Amniotic stem cell (primary cell): ENCODE data around the gene GEMIN7.

ENCODE experiments used
- DNase-seq: peaks from one replicate; lab custom pipeline; 2025; lab: John Stamatoyannopoulos, UW

Gene GEMIN7

GRCh38 chr19:45061965-45062364, 17.1 kb upstream of the GEMIN7 start:
- DNase-seq = no peak

GRCh38 chr19:45063851-45064801, 14.9 kb upstream of the GEMIN7 start:
- DNase-seq = no peak

GRCh38 chr19:45066921-45067661, 12.0 kb upstream of the GEMIN7 start:
- no peak for DNase-seq

- no peak for DNase-seq
These were observed 11.0 kb upstream of the GEMIN7 start for GRCh38 chr19:45068041-45068440.

- no peak for DNase-seq
These were observed 10.0 kb upstream of the GEMIN7 start for GRCh38 chr19:45069056-45069455.

- no peak for DNase-seq
These were observed 8.8 kb upstream of the GEMIN7 start for GRCh38 chr19:45070214-45070613.

- no peak for DNase-seq
These were observed 8.1 kb upstream of the GEMIN7 start for GRCh38 chr19:45070861-45071544.

GRCh38 chr19:45071545-45071938, 7.5 kb upstream of the GEMIN7 start:
- DNase-seq = no peak

- no peak for DNase-seq
These were observed 6.9 kb upstream of the GEMIN7 start for GRCh38 chr19:45071969-45072790.

- DNase-seq = no peak
These were observed 4.2 kb upstream of the GEMIN7 start for GRCh38 chr19:45074744-45075300.

GRCh38 chr19:45075301-45076028, 3.6 kb upstream of the GEMIN7 start:
- no peak for DNase-seq

GRCh38 chr19:45076029-45076850, 2.8 kb upstream of the GEMIN7 start, which contains the start of gene ZNF296:
Gene ZNF296, minus strand, starts transcription at chr19:45076478. Its CDS starts 105 bp downstream, at chr19:45076373.
- DNase-seq = no peak

GRCh38 chr19:45076851-45077730, 2.0 kb upstream of the GEMIN7 start:
- no peak for DNase-seq

GRCh38 chr19:45078390-45079062, 534 bp upstream of the GEMIN7 start:
- no peak for DNase-seq

- no peak for DNase-seq
These were observed 881 bp downstream of the GEMIN7 start for GRCh38 chr19:45079911-45080370.

- no peak for DNase-seq
These were observed 3.1 kb downstream of the GEMIN7 start for GRCh38 chr19:45082170-45082569.

- no peak for DNase-seq
These were observed 7.4 kb downstream of the GEMIN7 start for GRCh38 chr19:45086480-45086879.

GRCh38 chr19:45087531-45087930, 8.5 kb downstream of the GEMIN7 start:
- DNase-seq = no peak
